ENCODE data around the gene ZNF469. TPM values are rescaled to one million over a fixed set of nuclear protein-coding genes. Genes with fewer than 3 reads are reported as not detected.

The ZNF469 gene
- total RNA-seq, 2 donors from 2014 or later = 0.26 to 0.30 TPM

GRCh38 chr16:88375996-88376834, 6.5 kb upstream of the ZNF469 start:
- peaks cover 5% of the 10 kb centered on the region for H3K27me3 Mint-ChIP-seq
- H3K4me3 Mint-ChIP-seq = no peak overlapping the region
- H3K4me1 Mint-ChIP-seq = no peaks in the 10 kb centered on the region
- H3K9me3 Mint-ChIP-seq = no peaks in the 10 kb centered on the region
- ATAC-seq (replicated peaks) = no peak
- H3K36me3 Mint-ChIP-seq (ENCODE audit: low read depth) = no peaks in the 10 kb centered on the region
- no peak overlapping the region for H3K27ac Mint-ChIP-seq

- ATAC-seq (replicated peaks) = no peak
- Mint-ChIP-seq H3K36me3 (ENCODE audit: low read depth) (no peaks in the 10 kb centered on the region), H3K4me3 (no peak overlapping the region), H3K4me1 (no peaks in the 10 kb centered on the region), H3K27ac (no peak overlapping the region), H3K27me3 (peaks cover 5% of the 10 kb centered on the region), H3K9me3 (no peaks in the 10 kb centered on the region)
These were observed 5.7 kb upstream of the ZNF469 start for GRCh38 chr16:88376835-88377726.

- no peaks in the 10 kb centered on the region for H3K4me1 Mint-ChIP-seq
- ATAC-seq (replicated peaks) = no peak
- H3K27me3 Mint-ChIP-seq = peaks cover 11% of the 10 kb centered on the region
- H3K27ac Mint-ChIP-seq = no peak overlapping the region
- H3K9me3 Mint-ChIP-seq = no peaks in the 10 kb centered on the region
- no peak overlapping the region for H3K4me3 Mint-ChIP-seq
- H3K36me3 Mint-ChIP-seq (ENCODE audit: low read depth) = no peaks in the 10 kb centered on the region
These were observed 4.8 kb upstream of the ZNF469 start for GRCh38 chr16:88377961-88378360.

- ATAC-seq (replicated peaks) = no peak
- H3K27ac Mint-ChIP-seq = no peak overlapping the region
- H3K36me3 Mint-ChIP-seq (ENCODE audit: low read depth) = no peaks in the 10 kb centered on the region
These were observed 4.4 kb upstream of the ZNF469 start for GRCh38 chr16:88378401-88378800.

GRCh38 chr16:88378836-88379693, 3.7 kb upstream of the ZNF469 start:
- peaks cover 12% of the 10 kb centered on the region for H3K27me3 Mint-ChIP-seq
- no peaks in the 10 kb centered on the region for H3K36me3 Mint-ChIP-seq (ENCODE audit: low read depth)
- H3K9me3 Mint-ChIP-seq = no peaks in the 10 kb centered on the region
- H3K4me3 Mint-ChIP-seq = no peak overlapping the region
- ATAC-seq (replicated peaks) = no peak
- no peak overlapping the region for H3K27ac Mint-ChIP-seq
- no peaks in the 10 kb centered on the region for H3K4me1 Mint-ChIP-seq

More at GRCh38 chr16:88378401-88378800, 4.4 kb upstream of the ZNF469 start:
- H3K9me3 Mint-ChIP-seq = no peaks in the 10 kb centered on the region
- H3K4me1 Mint-ChIP-seq = no peaks in the 10 kb centered on the region
- peaks cover 11% of the 10 kb centered on the region for H3K27me3 Mint-ChIP-seq
- H3K4me3 Mint-ChIP-seq = no peak overlapping the region

GRCh38 chr16:88379694-88380040, 3.1 kb upstream of the ZNF469 start:
- H3K36me3 Mint-ChIP-seq (ENCODE audit: low read depth) = no peaks in the 10 kb centered on the region
- no peak overlapping the region for H3K27ac Mint-ChIP-seq
- H3K27me3 Mint-ChIP-seq = peaks cover 13% of the 10 kb centered on the region
- no peak for ATAC-seq (replicated peaks)
- H3K4me1 Mint-ChIP-seq = no peaks in the 10 kb centered on the region
- no peaks in the 10 kb centered on the region for H3K9me3 Mint-ChIP-seq
- H3K4me3 Mint-ChIP-seq = no peak overlapping the region

- ATAC-seq (replicated peaks) = no peak
- H3K9me3 Mint-ChIP-seq = no peaks in the 10 kb centered on the region
- peaks cover 18% of the 10 kb centered on the region for H3K27me3 Mint-ChIP-seq
- no peaks in the 10 kb centered on the region for H3K4me1 Mint-ChIP-seq
- H3K27ac Mint-ChIP-seq = no peak overlapping the region
- H3K36me3 Mint-ChIP-seq (ENCODE audit: low read depth) = no peaks in the 10 kb centered on the region
- no peak overlapping the region for H3K4me3 Mint-ChIP-seq
These were observed 2.7 kb upstream of the ZNF469 start for GRCh38 chr16:88380099-88380498.

GRCh38 chr16:88380619-88381018, 2.1 kb upstream of the ZNF469 start:
- Mint-ChIP-seq H3K4me1 (no peaks in the 10 kb centered on the region), H3K36me3 (ENCODE audit: low read depth) (no peaks in the 10 kb centered on the region), H3K4me3 (no peak overlapping the region), H3K9me3 (no peaks in the 10 kb centered on the region), H3K27me3 (peaks cover 22% of the 10 kb centered on the region), H3K27ac (no peak overlapping the region)
- no peak for ATAC-seq (replicated peaks)

- Mint-ChIP-seq H3K4me3 (peak overlapping the region; percentile 55), H3K27ac (no peak overlapping the region), H3K9me3 (no peaks in the 10 kb centered on the region), H3K36me3 (ENCODE audit: low read depth) (no peaks in the 10 kb centered on the region), H3K4me1 (no peaks in the 10 kb centered on the region), H3K27me3 (peaks cover 30% of the 10 kb centered on the region)
- no peak for ATAC-seq (replicated peaks)
These were observed 823 bp upstream of the ZNF469 start for GRCh38 chr16:88381820-88382451.

- ATAC-seq (replicated peaks) = no peak
- H3K4me1 Mint-ChIP-seq = no peaks in the 10 kb centered on the region
These were observed 852 bp downstream of the ZNF469 start for GRCh38 chr16:88383401-88384221.

GRCh38 chr16:88384222-88385111, 1.7 kb downstream of the ZNF469 start:
- H3K36me3 Mint-ChIP-seq (ENCODE audit: low read depth) = no peaks in the 10 kb centered on the region
- no peaks in the 10 kb centered on the region for H3K4me1 Mint-ChIP-seq
- ATAC-seq (replicated peaks) = no peak
- peak overlapping the region; percentile 6 for H3K4me3 Mint-ChIP-seq
- H3K9me3 Mint-ChIP-seq = no peaks in the 10 kb centered on the region
- H3K27ac Mint-ChIP-seq = no peak overlapping the region
- peaks cover 30% of the 10 kb centered on the region for H3K27me3 Mint-ChIP-seq

More at GRCh38 chr16:88383401-88384221, 852 bp downstream of the ZNF469 start:
- no peaks in the 10 kb centered on the region for H3K9me3 Mint-ChIP-seq
- no peak overlapping the region for H3K4me3 Mint-ChIP-seq
- H3K27me3 Mint-ChIP-seq = peaks cover 30% of the 10 kb centered on the region
- no peak overlapping the region for H3K27ac Mint-ChIP-seq
- H3K36me3 Mint-ChIP-seq (ENCODE audit: low read depth) = no peaks in the 10 kb centered on the region

- Mint-ChIP-seq H3K27me3 (peaks cover 30% of the 10 kb centered on the region), H3K4me1 (no peaks in the 10 kb centered on the region), H3K4me3 (peak overlapping the region; percentile 6)
These were observed 2.4 kb downstream of the ZNF469 start for GRCh38 chr16:88385112-88385594.

More at GRCh38 chr16:88385112-88385594, 2.4 kb downstream of the ZNF469 start:
- Mint-ChIP-seq H3K9me3 (no peaks in the 10 kb centered on the region), H3K27ac (no peak overlapping the region), H3K36me3 (ENCODE audit: low read depth) (no peaks in the 10 kb centered on the region)
- ATAC-seq (replicated peaks) = no peak
